SK-N-SH (cell line): ENCODE data around the gene SLC25A17.
"Not testable (repeated sequence)": the region's sequence is repeated elsewhere in the genome, so short reads cannot be mapped to it uniquely, and the experiment has no call there.

Experiments used
- POLR2AphosphoS5 ChIP-seq: IDR thresholded peaks from 2 replicates; pipeline ENCODE4 v1.6.1; 2012; ENCODE audit warnings: low read depth, low read length
- SMC3 ChIP-seq: IDR thresholded peaks from 2 replicates; pipeline ENCODE4 v1.6.1; 2012; ENCODE audit warnings: low read depth, low read length, improper control_type of control experiment
- TAF1 ChIP-seq: IDR thresholded peaks from 2 replicates; pipeline ENCODE4 v1.6.1; 2012; ENCODE audit warnings: low read depth, mild to moderate bottlenecking, low read length, moderate library complexity, borderline replicate concordance

GRCh38 chr22:40826292-40826691 lies 7.1 kb upstream of the SLC25A17 start:
- not testable (repeated sequence) for TF ChIP-seq SMC3, POLR2AphosphoS5, TAF1
